Neuron (in vitro differentiated cells): Measurements from ENCODE around the gene ANKRD17.
"Not testable (repeated sequence)": the region's sequence is repeated elsewhere in the genome, so short reads cannot be mapped to it uniquely, and the experiment has no call there.

Source experiments
- H2AFZ ChIP-seq: one replicate; pipeline ENCODE4 v1.6.1; 2013; ENCODE audit warnings: low read depth, mild to moderate bottlenecking, inconsistent platforms, low read length, moderate library complexity
- H3K27me3 ChIP-seq: one replicate; pipeline ENCODE4 v1.6.1; 2013; ENCODE audit warnings: low read length; ENCODE audit not compliant: insufficient read depth
- H3K36me3 ChIP-seq: one replicate; pipeline ENCODE4 v1.6.1; 2013; ENCODE audit warnings: low read length; ENCODE audit not compliant: insufficient read depth
- H3K4me1 ChIP-seq: one replicate; pipeline ENCODE4 v1.6.1; 2013; ENCODE audit warnings: low read length; ENCODE audit not compliant: insufficient read depth
- H3K4me3 ChIP-seq: 2 replicates; pipeline ENCODE4 v1.5.1; 2013; ENCODE audit warnings: mild to moderate bottlenecking, low read length, moderate library complexity
- H3K9me3 ChIP-seq: one replicate; pipeline ENCODE4 v1.6.1; 2013; ENCODE audit warnings: low read length

Gene ANKRD17, protein sequence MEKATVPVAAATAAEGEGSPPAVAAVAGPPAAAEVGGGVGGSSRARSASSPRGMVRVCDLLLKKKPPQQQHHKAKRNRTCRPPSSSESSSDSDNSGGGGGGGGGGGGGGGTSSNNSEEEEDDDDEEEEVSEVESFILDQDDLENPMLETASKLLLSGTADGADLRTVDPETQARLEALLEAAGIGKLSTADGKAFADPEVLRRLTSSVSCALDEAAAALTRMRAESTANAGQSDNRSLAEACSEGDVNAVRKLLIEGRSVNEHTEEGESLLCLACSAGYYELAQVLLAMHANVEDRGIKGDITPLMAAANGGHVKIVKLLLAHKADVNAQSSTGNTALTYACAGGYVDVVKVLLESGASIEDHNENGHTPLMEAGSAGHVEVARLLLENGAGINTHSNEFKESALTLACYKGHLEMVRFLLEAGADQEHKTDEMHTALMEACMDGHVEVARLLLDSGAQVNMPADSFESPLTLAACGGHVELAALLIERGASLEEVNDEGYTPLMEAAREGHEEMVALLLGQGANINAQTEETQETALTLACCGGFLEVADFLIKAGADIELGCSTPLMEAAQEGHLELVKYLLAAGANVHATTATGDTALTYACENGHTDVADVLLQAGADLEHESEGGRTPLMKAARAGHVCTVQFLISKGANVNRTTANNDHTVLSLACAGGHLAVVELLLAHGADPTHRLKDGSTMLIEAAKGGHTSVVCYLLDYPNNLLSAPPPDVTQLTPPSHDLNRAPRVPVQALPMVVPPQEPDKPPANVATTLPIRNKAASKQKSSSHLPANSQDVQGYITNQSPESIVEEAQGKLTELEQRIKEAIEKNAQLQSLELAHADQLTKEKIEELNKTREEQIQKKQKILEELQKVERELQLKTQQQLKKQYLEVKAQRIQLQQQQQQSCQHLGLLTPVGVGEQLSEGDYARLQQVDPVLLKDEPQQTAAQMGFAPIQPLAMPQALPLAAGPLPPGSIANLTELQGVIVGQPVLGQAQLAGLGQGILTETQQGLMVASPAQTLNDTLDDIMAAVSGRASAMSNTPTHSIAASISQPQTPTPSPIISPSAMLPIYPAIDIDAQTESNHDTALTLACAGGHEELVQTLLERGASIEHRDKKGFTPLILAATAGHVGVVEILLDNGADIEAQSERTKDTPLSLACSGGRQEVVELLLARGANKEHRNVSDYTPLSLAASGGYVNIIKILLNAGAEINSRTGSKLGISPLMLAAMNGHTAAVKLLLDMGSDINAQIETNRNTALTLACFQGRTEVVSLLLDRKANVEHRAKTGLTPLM (N-terminal part only)

DNA sequence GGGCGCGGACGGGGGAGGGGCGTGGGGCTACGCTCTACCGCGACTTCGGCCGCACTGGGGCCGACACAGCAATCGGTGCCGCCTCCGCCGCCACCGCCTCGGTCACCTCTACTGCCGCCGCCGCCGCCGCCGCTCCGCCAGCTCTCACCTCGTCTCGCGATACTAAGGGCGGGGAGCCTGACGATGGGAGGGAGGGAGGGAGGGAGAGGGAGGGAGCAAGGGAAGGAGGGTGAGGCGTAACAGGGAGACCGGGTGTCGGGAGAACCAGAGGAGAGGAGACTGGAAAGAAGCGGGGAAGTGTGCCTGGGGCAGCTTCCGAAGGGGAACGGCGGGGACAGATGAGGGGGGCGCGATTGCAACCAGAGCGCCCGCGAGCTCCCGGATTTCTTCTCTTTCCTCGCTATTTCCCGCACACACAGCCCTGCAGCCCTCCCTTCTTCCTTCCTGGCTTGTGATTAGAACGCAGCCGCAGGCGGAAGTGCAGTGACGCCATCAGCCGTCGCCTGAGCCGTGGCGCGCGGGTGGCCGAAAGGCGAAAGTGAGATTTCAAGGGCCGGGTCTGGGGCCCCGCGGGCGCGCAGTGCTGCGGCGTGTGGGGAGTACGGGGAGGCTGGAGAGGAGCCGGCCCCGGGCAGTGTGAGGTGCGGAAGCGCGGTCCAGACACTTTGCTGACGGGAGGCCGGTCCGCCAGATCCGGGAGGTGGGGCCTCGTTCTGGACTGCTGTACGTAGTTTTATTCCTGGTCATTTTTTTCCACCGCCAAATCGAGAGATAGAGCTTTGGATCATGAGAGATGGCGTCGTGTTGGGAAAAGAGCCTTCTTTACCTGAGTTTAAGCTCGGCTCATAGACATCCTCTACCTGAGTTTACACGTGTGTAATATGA, at the start of gene ANKRD17:
TSS of gene ANKRD17 (minus strand) at position 113 of the 885 bp plus-strand sequence. CDS start 130 bp downstream, outside the sequence.
- Histone ChIP-seq H3K4me3 (peak within 1 kb of the TSS; percentile 93), H3K4me1 (peaks cover 22% of the 10 kb centered on the region), H3K9me3 (no peaks in the 10 kb centered on the region), H3K36me3 (peaks cover 9% of the 10 kb centered on the region), H3K27me3 (no peaks in the 10 kb centered on the region), H2AFZ (peak within 1 kb of the TSS; percentile 42)

- Histone ChIP-seq H3K4me3 (no peak overlapping the region), H2AFZ (no peak overlapping the region), H3K4me1 (no peaks in the 10 kb centered on the region), H3K9me3 (no peaks in the 10 kb centered on the region), H3K27me3 (no peaks in the 10 kb centered on the region), H3K36me3 (no peaks in the 10 kb centered on the region)
Measured at GRCh38 chr4:73308286-73308685, 49.7 kb upstream of the ANKRD17 start.

- no peaks in the 10 kb centered on the region for H3K36me3 ChIP-seq
- no peaks in the 10 kb centered on the region for H3K27me3 ChIP-seq
- peaks cover 2% of the 10 kb centered on the region for H3K9me3 ChIP-seq
- no peaks in the 10 kb centered on the region for H3K4me1 ChIP-seq
- no peak overlapping the region for H2AFZ ChIP-seq
- H3K4me3 ChIP-seq: no peak overlapping the region
Measured at GRCh38 chr4:73303711-73304110, 45.1 kb upstream of the ANKRD17 start.

DNA sequence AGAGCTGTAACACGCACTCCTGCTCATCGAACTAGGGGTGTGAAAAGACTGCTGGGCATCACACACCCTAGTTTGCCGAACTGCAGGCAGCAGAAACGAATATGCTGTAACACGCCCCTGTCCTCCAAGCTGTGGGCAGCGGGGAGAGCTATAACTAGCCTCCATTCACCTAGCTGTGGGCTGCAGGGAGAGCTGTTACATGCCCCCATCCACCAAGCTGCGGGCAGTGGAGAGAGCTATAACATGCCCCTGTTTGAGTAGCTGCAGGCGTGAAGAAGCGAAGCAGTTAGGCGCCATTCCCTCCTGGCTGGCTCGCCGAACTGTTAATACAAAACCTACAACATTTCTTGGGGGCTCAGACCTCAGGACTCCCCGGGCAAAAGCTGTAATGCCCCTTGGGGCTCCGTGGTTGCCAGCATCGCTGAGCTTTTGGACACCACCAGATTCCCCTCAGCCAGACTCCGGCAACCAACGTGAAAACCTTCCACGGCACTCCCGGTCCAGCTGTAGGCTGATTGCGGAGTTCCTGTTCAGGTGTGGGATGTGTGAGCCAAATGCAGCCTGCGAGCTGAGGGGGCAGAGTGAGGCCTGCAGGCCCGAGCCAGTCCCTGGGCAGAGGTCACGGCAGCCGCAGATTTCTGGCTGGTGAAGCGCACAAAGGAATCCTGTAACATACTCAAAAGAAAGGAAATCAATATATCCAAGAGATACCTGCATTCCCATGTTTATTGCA, 41.1 kb upstream of the ANKRD17 start:
- Histone ChIP-seq H3K4me1 (no peaks in the 10 kb centered on the region), H3K36me3 (no peaks in the 10 kb centered on the region), H3K27me3 (no peaks in the 10 kb centered on the region), H2AFZ (no peak overlapping the region), H3K4me3 (no peak overlapping the region), H3K9me3 (peaks cover 4% of the 10 kb centered on the region)

DNA sequence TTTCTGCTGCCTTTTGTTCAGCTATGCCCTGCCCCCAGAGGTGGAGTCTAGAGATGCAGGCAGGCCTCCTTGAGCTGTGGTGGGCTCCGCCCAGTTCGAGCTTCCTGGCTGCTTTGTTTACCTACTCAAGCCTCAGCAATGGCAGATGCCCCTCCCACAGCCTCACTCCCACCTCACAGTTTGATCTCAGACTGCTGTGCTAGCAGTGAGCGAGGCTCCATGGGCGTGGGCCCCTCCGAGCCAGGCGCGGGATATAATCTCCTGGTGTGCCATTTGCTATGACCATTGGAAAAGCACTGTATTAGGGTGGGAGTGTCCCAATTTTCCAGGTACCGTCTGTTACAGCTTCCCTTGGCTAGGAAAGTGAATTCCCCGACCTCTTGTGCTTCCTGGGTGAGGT, 34.1 kb upstream of the ANKRD17 start:
- H3K36me3 ChIP-seq, H3K9me3 ChIP-seq, H2AFZ ChIP-seq, H3K27me3 ChIP-seq, H3K4me1 ChIP-seq, H3K4me3 ChIP-seq: not testable (repeated sequence)

GRCh38 chr4:73281982-73282381, 23.4 kb upstream of the ANKRD17 start:
- no peaks in the 10 kb centered on the region for H3K4me1 ChIP-seq
- no peak overlapping the region for H3K4me3 ChIP-seq
- no peaks in the 10 kb centered on the region for H3K27me3 ChIP-seq
- no peaks in the 10 kb centered on the region for H3K36me3 ChIP-seq
- no peak overlapping the region for H2AFZ ChIP-seq
- peaks cover 7% of the 10 kb centered on the region for H3K9me3 ChIP-seq

DNA sequence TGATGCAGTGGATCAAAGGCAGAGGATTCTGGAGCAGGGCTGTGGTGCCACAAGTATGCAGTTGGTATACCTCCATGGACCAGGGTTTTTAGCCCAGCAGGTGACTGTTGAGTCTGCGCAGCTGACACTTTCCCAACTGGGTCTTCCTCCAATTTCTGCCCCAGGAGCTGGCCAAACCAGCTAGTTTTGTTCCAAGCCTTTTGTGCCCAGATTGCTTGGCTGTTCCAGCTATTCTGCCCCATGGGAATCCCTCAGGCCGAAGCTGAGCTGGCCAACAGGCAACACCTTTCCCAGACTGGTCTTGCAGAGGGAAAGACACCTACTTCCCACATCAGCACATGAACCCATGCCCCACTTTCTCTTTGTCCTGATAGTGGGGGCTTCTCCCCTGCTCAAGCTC, 22.8 kb upstream of the ANKRD17 start:
- Histone ChIP-seq H3K27me3 (no peaks in the 10 kb centered on the region), H3K4me3 (no peak overlapping the region), H3K4me1 (no peaks in the 10 kb centered on the region), H3K36me3 (no peaks in the 10 kb centered on the region), H3K9me3 (peaks cover 8% of the 10 kb centered on the region), H2AFZ (no peak overlapping the region)

DNA sequence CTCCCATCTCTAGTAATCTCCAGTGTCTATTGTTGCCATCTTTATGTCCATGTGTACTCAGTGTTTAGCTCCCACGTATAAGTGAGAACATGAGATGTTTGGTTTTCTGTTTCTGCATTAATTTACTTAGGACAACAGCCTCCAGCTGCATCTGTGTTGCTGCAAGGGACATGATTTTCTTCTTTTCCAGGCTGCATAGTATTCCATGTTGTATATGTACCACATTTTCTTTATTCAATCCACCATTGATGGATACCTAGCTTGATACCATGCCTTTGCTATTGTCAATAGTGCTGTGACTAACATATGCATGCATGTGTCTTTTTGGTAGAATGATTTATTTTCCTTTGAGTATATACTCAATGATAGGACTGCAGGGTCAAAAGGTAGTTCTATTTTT, 18.6 kb upstream of the ANKRD17 start:
- no peak overlapping the region for H2AFZ ChIP-seq
- no peak overlapping the region for H3K4me3 ChIP-seq
- H3K36me3 ChIP-seq: no peaks in the 10 kb centered on the region
- H3K27me3 ChIP-seq: no peaks in the 10 kb centered on the region
- peaks cover 8% of the 10 kb centered on the region for H3K9me3 ChIP-seq
- H3K4me1 ChIP-seq: no peaks in the 10 kb centered on the region

- H3K4me1 ChIP-seq: no peaks in the 10 kb centered on the region
- peaks cover 8% of the 10 kb centered on the region for H3K9me3 ChIP-seq
- H2AFZ ChIP-seq: no peak overlapping the region
- no peaks in the 10 kb centered on the region for H3K36me3 ChIP-seq
- H3K27me3 ChIP-seq: no peaks in the 10 kb centered on the region
- H3K4me3 ChIP-seq: no peak overlapping the region
Measured at GRCh38 chr4:73275318-73275654, 16.7 kb upstream of the ANKRD17 start.

DNA sequence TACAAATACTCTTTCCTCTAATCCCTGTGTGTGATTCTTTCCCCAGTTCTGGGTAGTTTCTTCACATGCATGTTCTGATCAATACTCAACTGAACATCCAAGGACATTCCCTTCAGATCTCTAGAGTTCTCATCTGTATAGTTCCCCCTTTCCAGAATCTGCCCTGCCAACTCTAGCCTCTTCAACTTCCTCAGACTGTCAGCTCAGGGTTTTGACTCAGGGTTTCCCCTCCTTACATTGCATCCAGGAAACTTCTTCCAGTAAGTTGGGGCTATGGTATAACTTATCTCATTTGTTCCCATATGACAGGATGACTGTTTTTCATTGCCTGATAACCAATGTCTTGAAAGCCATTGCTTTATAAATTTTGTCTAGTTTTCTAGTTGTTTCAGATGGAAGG, 14.2 kb upstream of the ANKRD17 start:
- Histone ChIP-seq H3K4me1 (no peaks in the 10 kb centered on the region), H3K27me3 (no peaks in the 10 kb centered on the region), H3K9me3 (peaks cover 6% of the 10 kb centered on the region), H3K4me3 (no peak overlapping the region), H2AFZ (no peak overlapping the region), H3K36me3 (no peaks in the 10 kb centered on the region)

DNA sequence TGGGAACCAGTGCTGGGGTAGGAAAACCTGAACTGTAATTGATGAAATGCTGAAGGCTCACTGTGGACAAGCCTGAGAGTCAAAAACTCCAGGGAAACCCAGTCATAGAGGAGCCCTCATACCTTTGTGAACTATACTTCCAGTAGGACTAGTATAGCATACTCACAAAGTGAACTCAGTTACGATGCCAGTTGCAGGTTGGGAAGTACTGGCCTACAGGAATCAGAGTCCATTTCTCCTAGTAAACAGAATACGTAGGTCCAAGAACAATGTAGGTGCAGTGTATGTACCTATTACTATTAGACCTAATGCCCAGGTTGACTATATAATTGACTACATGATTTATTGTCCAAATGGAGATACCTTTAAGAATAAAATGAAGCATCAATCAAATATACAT, 8.5 kb upstream of the ANKRD17 start:
- Histone ChIP-seq H2AFZ (no peak overlapping the region), H3K27me3 (no peaks in the 10 kb centered on the region), H3K4me3 (no peak overlapping the region), H3K4me1 (no peaks in the 10 kb centered on the region), H3K9me3 (no peaks in the 10 kb centered on the region), H3K36me3 (no peaks in the 10 kb centered on the region)
